ENCODE results near the gene TPSB2.

- TF ChIP-seq KDM1A (IDR thresholded peaks at IDR 0.05) (no peak), ATF7 (IDR thresholded peaks at IDR 0.05) (no peak), SMARCA4 (IDR thresholded peaks at IDR 0.05) (no peak), MAX (CRISPR knock-in tag; IDR thresholded peaks at IDR 0.05) (peak; percentile 40; the same call in 1 of the 2 replicates), NKRF (IDR thresholded peaks at IDR 0.05; ENCODE audit: borderline replicate concordance) (no peak), CTCF (IDR thresholded peaks at IDR 0.05 in 2 of 3, conservative IDR thresholded peaks at IDR 0.05 in 1 of 3; ENCODE audit: insufficient read depth in 2 of 3, low read depth in 1 of 3, low read length in 3 of 3) (peak; percentile 62 to 80 (median 79)), ZNF561 (CRISPR knock-in tag; conservative IDR thresholded peaks at IDR 0.05) (no peak), ATF1 (CRISPR knock-in tag; IDR thresholded peaks at IDR 0.05) (no peak), ATF1 (tag; IDR thresholded peaks at IDR 0.05) (no peak), IRF1 (CRISPR knock-in tag; IDR thresholded peaks at IDR 0.05; ENCODE audit: borderline replicate concordance) (no peak), JUND (IDR thresholded peaks at IDR 0.05; ENCODE audit: borderline replicate concordance, low read depth, low read length) (no peak), JUND (tag; IDR thresholded peaks at IDR 0.05; ENCODE audit: borderline replicate concordance, low read depth, low read length) (no peak), TAF7 (tag; IDR thresholded peaks at IDR 0.05) (no peak), RFX5 (IDR thresholded peaks at IDR 0.05; ENCODE audit: low read depth, low read length) (no peak), ETV1 (tag; conservative IDR thresholded peaks at IDR 0.05; ENCODE audit: low read depth) (no peak)
Observed at GRCh38 chr16:1194665-1195392, 35.2 kb downstream of the TPSB2 start.

Data from K562 (cell line).